Vagina (tissue), 2 donors: ENCODE data around the gene MBD5.

Experiments
- CTCF ChIP-seq, 3 experiments: fragments of 450-650 bp in 2 of 3; fragments of 200-600 bp in 1 of 3; sonication (generic) in 1 of 3; IDR thresholded peaks; one replicate each; pipeline ENCODE4 v1.5.1; 2017 to 2019; ENCODE audit warnings: antibody characterized with exemption in 3 of 3, mild to moderate bottlenecking in 2 of 3, moderate library complexity in 2 of 3
- POLR2AphosphoS5 ChIP-seq, 2 donors: sonication (generic); formaldehyde crosslinking; IDR thresholded peaks; one replicate each; pipeline ENCODE4 v1.9.0; 2017; ENCODE audit warnings: antibody characterized with exemption in 2 of 2, mild to moderate bottlenecking in 2 of 2, low read depth in 1 of 2; ENCODE audit not compliant: insufficient read depth in 1 of 2

- no peak for TF ChIP-seq POLR2AphosphoS5 (IDR thresholded peaks at IDR 0.05; ENCODE audit: insufficient read depth in 1 of 2, low read depth in 1 of 2)
- TF ChIP-seq CTCF (IDR thresholded peaks at IDR 0.05): no peak
These were observed 354.3 kb downstream of the MBD5 start for GRCh38 chr2:148375214-148375613.
